Mucosa of descending colon (tissue), 3 donors: ENCODE measurements around the gene FADS2. TPM values are rescaled to one million over a fixed set of nuclear protein-coding genes. Genes with fewer than 3 reads are reported as not detected.

Source experiments
- ATAC-seq: fragments of 200-7000 bp; cut with Tn5 transposase; one replicate; pipeline ENCODE4 v1.9.1; 2020; ENCODE audit warnings: mild to moderate bottlenecking, moderate library complexity
- DNase-seq, 3 donors: peaks; one replicate each; pipeline ENCODE4 v3.0.0-alpha.2; 2020
- H3K36me3 ChIP-seq: fragments of 200-600 bp; one replicate; pipeline ENCODE4 v1.8.0; 2021; ENCODE audit warnings: low read depth, mild to moderate bottlenecking
- H3K4me1 ChIP-seq: fragments of 200-600 bp; one replicate; pipeline ENCODE4 v1.8.0; 2021; ENCODE audit warnings: low read depth, mild to moderate bottlenecking
- H3K4me3 ChIP-seq: fragments of 200-600 bp; one replicate; pipeline ENCODE4 v1.8.0; 2021; ENCODE audit warnings: mild to moderate bottlenecking
- H3K9me3 ChIP-seq: fragments of 200-600 bp; one replicate; pipeline ENCODE4 v1.8.0; 2021; ENCODE audit warnings: mild to moderate bottlenecking
- CTCF ChIP-seq: fragments of 200-600 bp; IDR thresholded peaks from one replicate; pipeline ENCODE4 v1.8.0; 2022; ENCODE audit warnings: antibody characterized with exemption, mild to moderate bottlenecking
- intact Hi-C, 2 donors: fragments of 100-400 bp; cut with DNase I in 1 of 2; cut with micrococcal nuclease in 1 of 2; formaldehyde crosslinking; loops; one replicate each; pipeline versions ENCODE4 v1.11.0 to v1.11.1; 2022; cut with DNase I, micrococcal nuclease
- total RNA-seq, 3 donors: library from RNA; stranded (reverse); fragmentation: NEBNext Ultra II Directional in 2 of 3; extraction: Animal tissue kit (Norgen Biotek cat#: 25700) in 2 of 3; gene quantifications; one replicate each; pipeline versions ENCODE4 v1.2.1 to v1.2.4, GENCODE V29; 2021 to 2023
- donor health status: DM: no; HTN: no; CAD: no; lungs with moderate emphysema.
- donor health status: DM: no; HTN: no; CAD: no.
- donor health status: DM: no; HTN: yes; CAD: no.

Gene FADS2
- total RNA-seq, 3 donors from 2014 or later: 2.5 to 29.3 (median 8.6) TPM

DNA sequence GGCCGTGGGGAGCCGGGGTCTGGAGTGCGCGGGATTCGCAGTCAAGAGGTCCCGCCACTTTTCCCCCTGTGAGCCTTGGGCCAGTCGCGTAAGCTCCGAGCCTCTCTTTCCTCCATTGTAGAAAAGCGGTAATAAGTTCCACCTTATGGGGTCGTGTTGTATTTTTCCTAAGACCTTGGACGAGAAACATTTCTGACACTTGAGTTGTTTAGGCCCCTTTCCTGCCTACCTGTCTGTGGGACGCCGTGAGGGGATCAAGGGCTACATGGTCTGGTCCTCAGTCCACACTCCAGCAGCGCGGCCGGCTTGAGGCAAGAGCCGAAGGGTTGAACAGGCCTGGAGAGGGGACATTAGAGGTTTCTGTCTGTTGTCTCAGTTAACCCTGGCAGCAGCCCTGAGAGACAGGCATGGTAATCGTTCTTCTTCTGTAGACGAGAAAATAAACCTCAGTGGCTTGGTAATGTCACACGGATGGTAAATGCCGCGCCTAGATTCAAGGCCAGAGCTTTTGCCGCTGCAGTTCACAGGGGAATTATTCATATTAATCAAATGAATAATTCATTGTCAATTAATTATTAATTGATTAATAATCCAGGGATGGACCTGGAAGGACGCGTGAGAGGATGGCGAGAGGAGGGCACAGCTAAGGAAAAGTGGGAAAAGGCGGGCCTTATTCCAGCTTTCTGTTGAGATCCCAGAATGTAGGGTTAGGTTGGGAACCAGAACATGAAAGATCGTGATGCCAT is 34.8 kb upstream of the FADS2 start:
- DNase-seq (no peak), ATAC-seq (peak; percentile 28)
- Histone ChIP-seq H3K4me1 (peaks cover 20% of the 10 kb centered on the region), H3K36me3 (no peaks in the 10 kb centered on the region), H3K4me3 (peak overlapping the region; percentile 83), H3K9me3 (no peaks in the 10 kb centered on the region)
- intact Hi-C loops: no loop called here
- no peak for TF ChIP-seq CTCF

DNA sequence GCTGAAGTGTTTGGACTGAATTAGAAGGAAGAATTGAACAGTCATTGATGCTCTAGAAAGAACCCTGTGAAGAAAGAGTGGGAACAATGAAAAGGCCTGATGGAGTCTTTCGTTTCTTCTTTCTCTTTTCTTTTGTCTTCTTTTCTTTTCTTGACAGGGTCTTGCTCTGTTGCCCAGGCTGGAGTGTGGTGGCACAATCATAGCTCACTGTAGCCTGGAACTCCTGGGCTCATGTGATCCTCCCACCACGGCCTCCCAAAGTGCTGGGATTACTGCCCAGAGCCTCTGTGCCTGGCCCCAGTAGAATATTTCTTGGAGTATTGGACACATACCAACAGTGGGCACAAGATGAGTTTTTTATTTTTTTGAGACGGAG is 34.3 kb upstream of the FADS2 start:
- no peak for TF ChIP-seq CTCF
- Histone ChIP-seq H3K4me3 (no peak overlapping the region), H3K4me1 (peaks cover 20% of the 10 kb centered on the region), H3K36me3 (no peaks in the 10 kb centered on the region), H3K9me3 (no peaks in the 10 kb centered on the region)
- intact Hi-C loops: no loop called here
- DNase-seq: no peak
- ATAC-seq: no peak

DNA sequence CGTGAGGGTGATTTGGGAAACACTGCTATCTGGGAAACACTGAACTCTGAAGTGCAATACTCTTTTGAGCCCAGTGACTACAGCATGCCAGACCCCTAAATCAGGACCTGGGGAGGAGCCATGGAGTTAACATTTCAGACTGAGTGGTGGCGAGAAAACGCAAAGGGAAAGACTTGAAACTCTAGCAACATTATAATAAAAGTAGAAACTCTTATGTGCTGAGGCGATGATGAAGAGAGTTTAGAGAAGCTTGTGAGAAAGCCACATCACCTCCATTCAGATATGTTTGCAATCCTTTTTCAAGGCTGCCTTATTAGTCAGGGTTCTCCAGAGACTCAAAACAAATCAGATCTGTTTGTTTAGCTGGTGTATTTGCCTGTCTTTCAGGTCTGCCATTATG is 33.5 kb upstream of the FADS2 start:
- H3K36me3 ChIP-seq: no peaks in the 10 kb centered on the region
- intact Hi-C loops: no loop called here
- TF ChIP-seq CTCF: no peak
- DNase-seq (no peak), ATAC-seq (no peak)
- no peaks in the 10 kb centered on the region for H3K9me3 ChIP-seq
- no peak overlapping the region for H3K4me3 ChIP-seq
- H3K4me1 ChIP-seq: peaks cover 20% of the 10 kb centered on the region

DNA sequence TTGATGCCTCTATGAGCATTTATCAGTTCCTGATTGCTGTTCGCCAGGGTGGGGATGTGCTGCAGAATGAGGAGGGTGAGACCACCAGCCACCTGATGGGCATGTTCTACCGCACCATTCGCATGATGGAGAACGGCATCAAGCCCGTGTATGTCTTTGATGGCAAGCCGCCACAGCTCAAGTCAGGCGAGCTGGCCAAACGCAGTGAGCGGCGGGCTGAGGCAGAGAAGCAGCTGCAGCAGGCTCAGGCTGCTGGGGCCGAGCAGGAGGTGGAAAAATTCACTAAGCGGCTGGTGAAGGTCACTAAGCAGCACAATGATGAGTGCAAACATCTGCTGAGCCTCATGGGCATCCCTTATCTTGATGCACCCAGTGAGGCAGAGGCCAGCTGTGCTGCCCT is 32.6 kb upstream of the FADS2 start:
- ATAC-seq: no peak
- Histone ChIP-seq H3K4me1 (peaks cover 20% of the 10 kb centered on the region), H3K9me3 (no peaks in the 10 kb centered on the region), H3K4me3 (no peak overlapping the region), H3K36me3 (no peaks in the 10 kb centered on the region)
- TF ChIP-seq CTCF: no peak
- intact Hi-C loops: no loop called here
- DNase-seq: no peak

DNA sequence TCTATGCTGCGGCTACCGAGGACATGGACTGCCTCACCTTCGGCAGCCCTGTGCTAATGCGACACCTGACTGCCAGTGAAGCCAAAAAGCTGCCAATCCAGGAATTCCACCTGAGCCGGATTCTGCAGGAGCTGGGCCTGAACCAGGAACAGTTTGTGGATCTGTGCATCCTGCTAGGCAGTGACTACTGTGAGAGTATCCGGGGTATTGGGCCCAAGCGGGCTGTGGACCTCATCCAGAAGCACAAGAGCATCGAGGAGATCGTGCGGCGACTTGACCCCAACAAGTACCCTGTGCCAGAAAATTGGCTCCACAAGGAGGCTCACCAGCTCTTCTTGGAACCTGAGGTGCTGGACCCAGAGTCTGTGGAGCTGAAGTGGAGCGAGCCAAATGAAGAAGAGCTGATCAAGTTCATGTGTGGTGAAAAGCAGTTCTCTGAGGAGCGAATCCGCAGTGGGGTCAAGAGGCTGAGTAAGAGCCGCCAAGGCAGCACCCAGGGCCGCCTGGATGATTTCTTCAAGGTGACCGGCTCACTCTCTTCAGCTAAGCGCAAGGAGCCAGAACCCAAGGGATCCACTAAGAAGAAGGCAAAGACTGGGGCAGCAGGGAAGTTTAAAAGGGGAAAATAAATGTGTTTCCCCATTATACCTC is 32.1 kb upstream of the FADS2 start:
- no peak overlapping the region for H3K4me3 ChIP-seq
- intact Hi-C loops: no loop called here
- H3K36me3 ChIP-seq: no peaks in the 10 kb centered on the region
- H3K4me1 ChIP-seq: peaks cover 20% of the 10 kb centered on the region
- no peaks in the 10 kb centered on the region for H3K9me3 ChIP-seq
- no peak for TF ChIP-seq CTCF
- no peak for DNase-seq
- ATAC-seq: no peak
